GM19240 (cell line): Measurements from ENCODE around the gene WDR31.
"Not testable (repeated sequence)": the region's sequence is repeated elsewhere in the genome, so short reads cannot be mapped to it uniquely, and the experiment has no call there.

Experiments
- DNase-seq: peaks from one replicate; pipeline ENCODE4 v3.0.0; 2011; ENCODE audit warnings: low spot score; ENCODE audit not compliant: insufficient read length

WDR31 gene

GRCh38 chr9:113340011-113340699 is at the start of gene WDR31:
Gene WDR31 (minus strand): TSS chr9:113340275. CDS start chr9:113332022, 8,253 bp downstream.
- peak; percentile 90 for DNase-seq

- no peak for DNase-seq
Observed at GRCh38 chr9:113389451-113389850, 49.4 kb upstream of the WDR31 start.

DNA sequence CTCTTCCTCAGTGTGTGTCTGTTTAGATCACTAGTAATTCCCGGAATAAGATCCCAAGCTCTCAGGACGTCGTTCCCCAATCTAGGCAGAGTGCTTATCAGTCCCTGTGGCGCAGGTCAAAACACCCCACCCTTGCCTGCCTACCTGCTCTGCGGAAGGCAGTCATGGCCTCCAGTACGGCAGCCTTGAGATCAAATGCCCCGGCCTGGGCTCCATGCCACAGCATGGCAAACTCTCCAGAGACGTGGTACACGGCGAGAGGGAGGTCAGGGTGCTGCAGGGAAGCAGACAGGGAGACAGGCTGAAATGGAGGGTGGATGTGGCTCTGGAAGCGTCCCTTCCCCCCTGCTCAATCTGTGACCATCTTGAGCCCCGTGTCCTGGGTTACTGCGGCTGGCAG is 48.8 kb upstream of the WDR31 start:
- no peak for DNase-seq

GRCh38 chr9:113387560-113388230 is 47.6 kb upstream of the WDR31 start:
- DNase-seq, result no peak

DNA sequence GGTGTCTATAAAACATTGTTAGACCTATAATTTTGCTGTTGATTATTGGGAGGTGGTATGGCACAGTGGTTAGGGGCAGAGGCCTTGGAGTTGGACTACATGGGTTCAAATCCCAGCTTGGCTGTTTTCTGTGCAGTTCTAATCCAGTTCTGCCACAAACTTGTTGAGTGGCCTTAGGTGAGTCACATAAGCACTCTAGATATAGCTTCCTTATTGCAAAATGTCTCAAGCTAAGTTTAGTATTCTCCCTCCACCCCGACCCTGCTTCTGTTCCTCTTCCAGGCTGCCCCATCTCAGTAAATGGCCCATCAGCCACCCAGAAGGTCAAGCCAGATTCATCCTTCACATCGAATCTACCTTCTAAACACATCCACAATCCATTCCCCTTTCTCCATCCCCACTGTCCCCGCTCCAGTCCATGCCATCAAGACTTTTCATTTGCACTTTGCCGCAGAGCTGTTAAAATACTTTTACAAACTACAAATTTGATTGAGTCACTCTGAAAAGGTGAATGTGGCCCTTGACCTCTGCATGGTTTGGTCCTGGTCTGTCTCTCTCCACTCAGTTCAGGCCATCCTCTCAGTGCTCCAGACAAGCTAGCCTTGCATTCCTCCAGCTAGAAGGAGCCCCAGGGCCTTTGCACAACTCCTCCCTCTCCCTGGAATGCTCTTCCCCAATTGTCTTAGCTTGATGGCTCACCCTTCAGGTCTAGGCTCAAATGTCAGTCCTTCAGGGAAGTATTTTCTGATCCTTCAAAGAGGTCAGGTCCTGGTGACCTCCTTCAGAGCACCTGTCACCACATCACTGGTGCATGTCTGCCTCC is 46.7 kb upstream of the WDR31 start:
- no peak for DNase-seq

GRCh38 chr9:113381909-113382411 is 41.9 kb upstream of the WDR31 start:
- DNase-seq, result no peak

DNA sequence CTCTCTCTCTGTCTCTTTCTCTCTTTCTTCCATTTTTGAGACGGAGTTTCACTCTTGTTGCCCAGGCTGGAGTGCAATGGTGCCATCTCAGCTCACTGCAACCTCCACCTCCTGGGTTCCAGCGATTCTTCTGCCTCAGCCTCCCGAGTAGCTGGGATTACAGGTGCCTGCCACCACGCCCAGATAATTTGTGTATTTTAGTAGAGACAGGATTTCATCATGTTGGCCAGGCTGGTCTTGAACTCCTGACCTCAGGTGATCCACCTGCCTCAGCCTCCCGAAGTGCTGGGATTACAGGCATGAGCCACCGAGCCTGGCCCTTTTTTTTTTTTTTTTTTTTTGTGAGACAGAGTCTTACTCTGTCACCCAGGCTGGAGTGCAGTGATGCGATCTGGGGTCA is 41.4 kb upstream of the WDR31 start:
- not testable (repeated sequence) for DNase-seq

DNA sequence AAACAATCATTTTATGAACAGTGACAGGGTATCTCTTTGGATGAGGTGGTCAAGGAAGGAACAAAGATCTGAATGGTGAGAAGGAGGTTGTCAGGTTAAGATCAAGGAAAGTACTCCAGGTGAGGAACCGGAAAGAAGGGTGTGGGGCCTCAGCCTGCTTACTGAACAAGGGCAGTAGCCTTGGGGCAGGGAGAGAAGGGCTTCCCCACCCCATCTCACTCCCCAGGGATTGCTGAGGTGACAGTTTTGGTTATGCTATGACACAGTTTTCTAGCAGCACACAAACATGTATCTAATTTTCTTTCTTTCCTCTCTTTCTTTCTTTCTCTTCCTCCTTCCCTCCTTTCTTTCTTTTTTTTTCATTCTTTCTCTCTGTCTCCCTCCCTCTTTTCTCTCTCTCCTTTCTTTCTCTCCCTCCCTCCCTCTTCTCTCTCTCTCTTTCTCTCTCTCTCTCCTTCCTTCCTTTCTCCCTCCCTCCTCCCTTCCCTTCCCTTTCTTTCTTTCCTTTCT is 40.8 kb upstream of the WDR31 start:
- DNase-seq, result no peak

- DNase-seq, result not testable (repeated sequence)
Observed at GRCh38 chr9:113379829-113380210, 39.7 kb upstream of the WDR31 start.

DNA sequence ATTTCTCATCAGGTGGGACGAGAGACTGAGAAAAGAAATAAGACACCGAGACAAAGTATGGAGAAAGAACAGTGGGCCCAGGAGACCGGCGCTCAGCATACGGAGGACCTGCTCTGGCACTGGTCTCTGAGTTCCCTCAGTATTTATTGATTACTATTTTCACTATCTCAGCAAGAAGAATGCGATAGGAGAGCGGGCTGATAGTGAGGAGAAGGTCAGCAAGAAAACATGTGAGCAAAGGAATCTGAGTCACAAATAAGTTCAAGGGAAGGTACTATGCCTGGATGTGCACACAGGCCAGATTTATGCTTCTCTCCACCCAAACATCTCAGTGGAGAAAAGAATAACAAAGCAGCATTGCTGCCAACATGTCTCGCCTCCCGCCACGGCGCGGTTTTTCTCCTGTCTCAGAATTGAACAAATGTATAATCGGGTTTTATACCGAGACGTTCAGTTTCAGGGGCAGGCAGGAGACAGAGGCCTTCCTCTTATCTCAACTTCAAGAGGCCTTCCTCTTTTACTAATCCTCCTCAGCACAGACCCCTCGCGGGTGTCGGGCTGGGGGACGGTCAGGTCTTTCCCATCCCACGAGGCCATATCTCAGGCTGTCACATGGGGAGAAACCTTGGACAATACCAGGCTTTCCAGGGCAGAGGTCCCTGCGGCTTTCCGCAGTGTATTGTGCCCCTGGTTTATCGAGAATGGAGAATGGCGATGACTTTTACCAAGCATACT is 39.2 kb upstream of the WDR31 start:
- DNase-seq, result not testable (repeated sequence)

DNA sequence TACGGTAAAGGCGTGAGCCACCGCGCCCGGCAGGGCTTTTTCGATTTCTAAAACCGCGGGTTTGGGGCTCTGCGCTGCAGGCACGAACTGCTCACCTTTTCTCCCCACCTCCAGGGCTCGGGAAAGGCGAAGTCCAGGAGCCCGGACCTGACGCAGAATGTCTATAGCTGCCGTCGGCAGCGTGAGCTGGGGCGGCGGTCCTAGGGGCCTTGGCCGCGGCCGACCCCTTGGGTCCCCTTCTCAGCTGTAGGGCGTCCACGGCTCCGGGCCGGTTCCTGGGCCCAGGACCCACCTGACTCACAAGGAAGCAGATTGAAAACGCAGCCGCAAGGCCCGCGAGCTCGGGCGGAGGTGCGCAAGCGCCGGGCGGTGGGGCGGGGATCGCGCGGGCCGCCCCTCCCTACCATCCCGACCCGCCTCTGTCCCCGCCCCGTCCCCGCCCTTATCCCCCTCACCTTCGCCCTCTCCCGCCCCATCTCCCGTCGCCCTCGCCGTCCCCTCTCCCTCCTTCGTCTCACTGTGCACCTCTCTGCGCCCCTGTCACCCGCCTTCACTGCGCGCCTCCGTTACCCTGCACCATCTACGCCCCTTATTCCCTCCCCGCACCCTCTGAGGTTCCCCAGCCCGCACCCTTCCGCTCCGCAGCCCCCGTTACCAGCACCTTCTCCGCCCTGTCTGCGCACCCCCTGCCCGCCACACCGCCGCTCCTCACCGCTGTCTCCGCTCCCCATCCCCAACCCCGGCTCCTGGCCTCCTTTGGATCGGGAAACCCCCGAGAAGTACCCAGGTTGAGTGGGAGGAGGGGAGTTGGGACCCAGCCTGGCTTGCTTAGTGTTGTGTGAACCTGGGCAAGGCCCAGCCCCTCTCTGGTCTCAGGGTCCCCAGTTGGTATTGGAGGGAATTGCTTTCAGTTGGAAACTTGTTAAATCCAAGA is 36.8 kb upstream of the WDR31 start, which contains the start of gene HDHD3:
HDHD3 (minus strand) TSS at position 353 of the 934 bp plus-strand sequence. CDS start 2,632 bp downstream, outside the sequence.
- peak; percentile 70 for DNase-seq

DNA sequence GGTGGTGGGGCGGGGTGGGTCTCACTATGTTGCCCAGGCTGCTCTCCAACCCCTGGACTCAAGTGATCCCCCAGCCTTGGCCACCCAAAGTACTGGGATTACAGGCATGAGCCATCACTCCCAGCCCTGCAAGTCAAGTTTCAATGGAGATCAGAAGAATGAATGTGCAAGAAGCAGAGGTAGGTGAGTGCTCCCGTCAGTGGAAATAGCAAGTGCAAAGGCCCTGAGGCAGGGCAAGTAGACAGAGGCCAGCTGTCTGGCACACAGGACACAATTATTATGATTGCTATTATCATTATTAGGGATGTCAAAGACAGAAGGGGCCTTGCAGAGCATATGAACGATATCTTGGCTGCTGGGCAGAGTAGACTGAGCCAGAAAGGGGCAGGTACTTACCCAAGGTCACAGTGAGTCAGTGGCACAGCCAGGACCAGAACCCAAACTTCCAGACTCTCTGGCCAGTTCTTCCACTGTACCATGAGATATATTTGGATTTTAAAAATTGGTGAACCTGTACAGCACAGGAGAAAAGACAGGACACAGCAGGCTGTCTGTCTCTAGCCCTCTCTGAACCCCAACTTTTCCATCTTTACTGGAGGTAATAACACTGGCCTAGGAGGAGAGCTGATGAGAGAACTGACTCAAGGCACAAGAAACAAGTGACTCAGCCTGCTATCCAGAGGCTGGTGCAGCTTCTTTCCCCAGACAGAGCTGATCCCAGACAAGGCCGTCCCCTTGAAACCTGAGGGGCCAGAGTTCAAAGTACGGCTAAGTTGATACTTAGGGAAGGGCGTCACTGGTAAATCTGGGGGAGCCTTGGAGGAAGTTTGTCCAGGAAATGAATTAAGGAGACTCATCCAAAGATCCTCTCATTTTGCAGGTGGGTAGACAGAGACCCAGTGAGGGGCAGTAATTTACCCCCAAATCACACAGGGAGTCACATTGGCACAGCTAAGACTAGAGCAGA is 35.3 kb upstream of the WDR31 start:
- DNase-seq, result no peak

GRCh38 chr9:113373676-113374392 is 33.8 kb upstream of the WDR31 start:
- DNase-seq, result no peak

DNA sequence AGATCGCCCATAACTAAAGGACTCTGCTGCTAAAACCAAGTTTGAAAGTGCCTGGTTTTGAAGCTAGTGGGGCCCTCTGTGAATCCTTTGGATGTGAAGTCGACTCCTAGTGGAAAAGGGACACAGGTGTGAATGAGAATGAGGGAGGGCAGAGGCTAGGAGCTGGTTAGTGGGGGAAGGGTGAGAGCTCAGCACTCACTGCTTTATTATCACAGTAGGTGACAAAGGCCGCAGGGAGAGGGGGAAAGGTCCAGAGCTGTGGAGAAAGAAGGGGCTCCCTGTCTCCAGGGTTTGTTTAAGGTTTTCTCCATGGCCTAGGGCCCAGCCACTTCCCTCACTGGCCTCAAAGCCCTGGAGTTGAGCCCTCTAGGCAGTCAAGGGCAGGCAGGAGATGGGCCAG is 33.2 kb upstream of the WDR31 start:
- no peak for DNase-seq

DNA sequence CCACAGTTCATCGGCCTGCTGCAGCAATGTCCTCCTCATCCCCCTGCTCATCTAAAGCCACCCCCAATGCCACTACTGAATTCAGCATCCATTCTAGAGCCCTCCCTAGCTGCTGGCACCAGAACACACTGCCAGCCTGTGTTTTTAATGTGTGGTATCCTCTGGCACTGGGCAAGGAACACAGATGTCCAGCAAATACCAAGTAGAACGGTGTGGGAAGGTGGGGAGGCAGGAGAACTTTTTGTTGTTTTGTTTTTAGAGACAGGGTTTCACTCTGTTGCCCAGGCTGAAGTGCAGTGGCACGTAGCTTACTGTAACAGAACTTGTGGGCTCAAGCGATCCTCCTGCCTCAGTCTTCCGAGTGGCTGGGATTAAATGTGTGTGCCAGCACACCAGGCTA is 32.0 kb upstream of the WDR31 start:
- no peak for DNase-seq

GRCh38 chr9:113370806-113371325 is 30.8 kb upstream of the WDR31 start:
- no peak for DNase-seq

DNA sequence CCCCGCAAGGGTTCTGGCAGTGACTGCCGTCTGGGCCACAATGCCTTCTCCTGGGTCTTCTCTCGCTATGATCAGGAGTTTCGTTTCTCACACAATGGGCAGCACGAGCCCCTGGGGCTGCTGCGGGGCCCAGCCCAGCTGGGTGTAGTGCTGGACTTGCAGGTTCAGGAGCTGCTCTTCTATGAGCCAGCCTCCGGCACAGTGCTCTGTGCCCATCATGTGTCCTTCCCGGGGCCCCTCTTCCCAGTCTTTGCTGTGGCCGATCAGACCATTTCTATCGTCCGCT is 29.7 kb upstream of the WDR31 start:
- DNase-seq, result no peak
